NT2/D1 (cell line): Measurements from ENCODE around the gene MRPS15.

Source experiments
- SUZ12 ChIP-seq: IDR thresholded peaks from 2 replicates; pipeline ENCODE4 v1.6.1; 2011; ENCODE audit not compliant: insufficient read length, insufficient read depth; ENCODE audit errors: extremely low read depth
- YY1 ChIP-seq: IDR thresholded peaks from 2 replicates; pipeline ENCODE4 v1.6.1; 2011; ENCODE audit not compliant: insufficient read length, insufficient read depth
- ZNF274 ChIP-seq: IDR thresholded peaks from 2 replicates; pipeline ENCODE4 v1.6.1; 2011; ENCODE audit warnings: mild to moderate bottlenecking, low read depth, low read length

- no peak for TF ChIP-seq YY1
- no peak for TF ChIP-seq ZNF274
- TF ChIP-seq SUZ12: no peak
Observed at GRCh38 chr1:36511804-36512798, 47.9 kb upstream of the MRPS15 start.
